ENCODE results near the gene TTC38. TPM values are rescaled to one million over a fixed set of nuclear protein-coding genes. Genes with fewer than 3 reads are reported as not detected.

TTC38 gene
- total RNA-seq, 1 experiment from 2014 or later, result 36.3 TPM

- H3K36me3 ChIP-seq, result peaks cover 83% of the 10 kb centered on the region
- H3K27me3 ChIP-seq, result no peaks in the 10 kb centered on the region
- no peak overlapping the region for H3K4me3 ChIP-seq
- DNase-seq, result no peak
- H3K9me3 ChIP-seq, result no peaks in the 10 kb centered on the region
These were observed 60.1 kb downstream of the TTC38 start for GRCh38 chr22:46327691-46328465.

- no peak overlapping the region for H3K4me3 ChIP-seq
- no peaks in the 10 kb centered on the region for H3K9me3 ChIP-seq
- H3K36me3 ChIP-seq, result peaks cover 88% of the 10 kb centered on the region
- no peaks in the 10 kb centered on the region for H3K27me3 ChIP-seq
- DNase-seq, result no peak
These were observed 61.0 kb downstream of the TTC38 start for GRCh38 chr22:46328797-46329196.

- no peaks in the 10 kb centered on the region for H3K27me3 ChIP-seq
- no peak overlapping the region for H3K4me3 ChIP-seq
- DNase-seq, result no peak
These were observed 61.8 kb downstream of the TTC38 start for GRCh38 chr22:46329616-46330015.

GRCh38 chr22:46330426-46330825 is 62.6 kb downstream of the TTC38 start:
- H3K36me3 ChIP-seq, result peaks cover 73% of the 10 kb centered on the region

More at GRCh38 chr22:46329616-46330015, 61.8 kb downstream of the TTC38 start:
- Histone ChIP-seq H3K36me3 (peaks cover 80% of the 10 kb centered on the region), H3K9me3 (no peaks in the 10 kb centered on the region)

GRCh38 chr22:46331496-46331895 is 63.7 kb downstream of the TTC38 start:
- Histone ChIP-seq H3K36me3 (peaks cover 63% of the 10 kb centered on the region), H3K9me3 (no peaks in the 10 kb centered on the region), H3K27me3 (no peaks in the 10 kb centered on the region), H3K4me3 (no peak overlapping the region)
- no peak for DNase-seq

More at GRCh38 chr22:46330426-46330825, 62.6 kb downstream of the TTC38 start:
- DNase-seq, result no peak
- H3K27me3 ChIP-seq, result no peaks in the 10 kb centered on the region
- H3K4me3 ChIP-seq, result no peak overlapping the region
- no peaks in the 10 kb centered on the region for H3K9me3 ChIP-seq

- no peaks in the 10 kb centered on the region for H3K27me3 ChIP-seq
- peaks cover 57% of the 10 kb centered on the region for H3K36me3 ChIP-seq
- DNase-seq, result peak; percentile 88
- H3K4me3 ChIP-seq, result peak within 1 kb of the TSS; percentile 92
- H3K9me3 ChIP-seq, result no peaks in the 10 kb centered on the region
These were observed 67.7 kb downstream of the TTC38 start, which contains the start of gene TRMU for GRCh38 chr22:46335201-46336118. TRMU (plus strand) TSS chr22:46335714; CDS start chr22:46335765, 51 bp downstream.

GRCh38 chr22:46336119-46337078 is 68.6 kb downstream of the TTC38 start:
- peaks cover 55% of the 10 kb centered on the region for H3K36me3 ChIP-seq
- peak; percentile 23 for DNase-seq
- H3K27me3 ChIP-seq, result no peaks in the 10 kb centered on the region
- no peaks in the 10 kb centered on the region for H3K9me3 ChIP-seq
- H3K4me3 ChIP-seq, result peak overlapping the region; percentile 92

- H3K4me3 ChIP-seq, result no peak overlapping the region; the same call in 1 of the 2 replicates
- DNase-seq, result no peak
- H3K9me3 ChIP-seq, result no peaks in the 10 kb centered on the region
- H3K27me3 ChIP-seq, result no peaks in the 10 kb centered on the region
- peaks cover 54% of the 10 kb centered on the region for H3K36me3 ChIP-seq
These were observed 70.1 kb downstream of the TTC38 start for GRCh38 chr22:46337870-46338269.

- DNase-seq, result no peak
These were observed 70.8 kb downstream of the TTC38 start for GRCh38 chr22:46338636-46339035.

GRCh38 chr22:46339956-46340355 is 72.1 kb downstream of the TTC38 start:
- no peak overlapping the region for H3K4me3 ChIP-seq
- no peaks in the 10 kb centered on the region for H3K27me3 ChIP-seq
- H3K9me3 ChIP-seq, result no peaks in the 10 kb centered on the region
- DNase-seq, result no peak
- peaks cover 64% of the 10 kb centered on the region for H3K36me3 ChIP-seq

More at GRCh38 chr22:46338636-46339035, 70.8 kb downstream of the TTC38 start:
- Histone ChIP-seq H3K9me3 (no peaks in the 10 kb centered on the region), H3K4me3 (no peak overlapping the region), H3K36me3 (peaks cover 52% of the 10 kb centered on the region), H3K27me3 (no peaks in the 10 kb centered on the region)

- DNase-seq, result no peak
- Histone ChIP-seq H3K36me3 (peaks cover 68% of the 10 kb centered on the region), H3K27me3 (no peaks in the 10 kb centered on the region), H3K9me3 (no peaks in the 10 kb centered on the region), H3K4me3 (no peak overlapping the region)
These were observed 72.9 kb downstream of the TTC38 start for GRCh38 chr22:46340676-46341075.

Other genes with a start within 250 kb of the TTC38 start
- gene PPARA, start 117.5 kb upstream of the TTC38 start, total RNA-seq (2014; rRNA removed; shearing (Covaris generic); ENCODE audit: low replicate concordance), result 1.9 and 3.6 TPM in 2 replicates
- gene CDPF1, start 17.7 kb upstream of the TTC38 start, total RNA-seq (2014; rRNA removed; shearing (Covaris generic); ENCODE audit: low replicate concordance), result 21.5 and 26.2 TPM in 2 replicates
- gene PKDREJ, start 4.7 kb upstream of the TTC38 start, total RNA-seq (2014; rRNA removed; shearing (Covaris generic); ENCODE audit: low replicate concordance), result not detected in 2 replicates
- gene GTSE1, start 28.9 kb downstream of the TTC38 start, total RNA-seq (2014; rRNA removed; shearing (Covaris generic); ENCODE audit: low replicate concordance), result 25.3 and 25.4 TPM in 2 replicates
- gene TRMU, start 67.7 kb downstream of the TTC38 start, total RNA-seq (2014; rRNA removed; shearing (Covaris generic); ENCODE audit: low replicate concordance), result 53.9 and 62.1 TPM in 2 replicates

All from MG63 (cell line).